HG03342 (cell line): ENCODE measurements around the gene HOXC10.

Experiments
- ATAC-seq: cut with Tn5 transposase; IDR thresholded peaks from one replicate; pipeline ENCODE4 v1.9.1; 2021; ENCODE audit warnings: mild to moderate bottlenecking, moderate library complexity; ENCODE audit not compliant: unreplicated experiment

HOXC10 gene

DNA sequence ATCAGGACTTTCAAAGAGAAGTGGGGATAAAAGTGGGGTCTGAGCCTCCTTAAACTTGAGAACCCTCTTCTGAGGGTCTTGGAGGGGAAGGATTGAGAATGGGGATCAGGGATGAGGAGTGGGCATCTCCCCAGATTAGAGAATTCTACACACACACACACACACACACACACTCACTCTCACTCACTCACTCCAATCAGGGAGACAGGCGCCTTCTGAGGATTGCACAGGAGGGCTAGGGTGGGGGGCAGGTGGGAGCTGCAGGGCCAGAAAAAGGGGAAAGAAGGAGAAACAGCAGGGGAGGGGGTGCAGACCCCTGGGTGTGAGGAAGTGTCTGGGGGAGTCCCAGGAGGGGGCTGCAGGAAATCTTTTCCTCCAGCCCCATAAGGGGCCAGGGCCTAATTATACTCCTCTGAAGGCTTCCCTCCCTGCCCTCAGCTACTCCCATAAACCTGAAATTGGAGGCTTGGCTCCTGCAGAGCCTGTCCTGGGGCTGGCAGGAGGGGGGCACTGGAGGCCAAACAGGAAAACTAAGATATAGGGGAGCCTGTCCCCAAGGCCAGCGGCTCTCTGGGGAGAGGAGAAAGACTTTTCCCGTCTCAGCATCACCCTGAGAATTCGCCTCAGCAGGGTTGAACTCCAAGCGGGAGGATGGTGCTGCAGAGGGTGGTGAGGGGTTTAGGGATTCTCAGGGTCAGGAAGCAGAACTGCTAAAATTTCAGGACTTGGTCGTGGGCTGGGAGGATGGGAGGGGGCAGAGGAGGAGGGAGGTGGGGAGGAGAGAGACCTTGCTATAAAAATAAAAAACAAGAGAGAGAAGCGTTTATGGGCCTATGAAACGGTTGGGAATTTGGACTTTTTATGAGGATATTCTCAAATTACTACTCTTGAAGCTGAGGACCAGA is 16.6 kb downstream of the HOXC10 start:
- no peak for ATAC-seq

DNA sequence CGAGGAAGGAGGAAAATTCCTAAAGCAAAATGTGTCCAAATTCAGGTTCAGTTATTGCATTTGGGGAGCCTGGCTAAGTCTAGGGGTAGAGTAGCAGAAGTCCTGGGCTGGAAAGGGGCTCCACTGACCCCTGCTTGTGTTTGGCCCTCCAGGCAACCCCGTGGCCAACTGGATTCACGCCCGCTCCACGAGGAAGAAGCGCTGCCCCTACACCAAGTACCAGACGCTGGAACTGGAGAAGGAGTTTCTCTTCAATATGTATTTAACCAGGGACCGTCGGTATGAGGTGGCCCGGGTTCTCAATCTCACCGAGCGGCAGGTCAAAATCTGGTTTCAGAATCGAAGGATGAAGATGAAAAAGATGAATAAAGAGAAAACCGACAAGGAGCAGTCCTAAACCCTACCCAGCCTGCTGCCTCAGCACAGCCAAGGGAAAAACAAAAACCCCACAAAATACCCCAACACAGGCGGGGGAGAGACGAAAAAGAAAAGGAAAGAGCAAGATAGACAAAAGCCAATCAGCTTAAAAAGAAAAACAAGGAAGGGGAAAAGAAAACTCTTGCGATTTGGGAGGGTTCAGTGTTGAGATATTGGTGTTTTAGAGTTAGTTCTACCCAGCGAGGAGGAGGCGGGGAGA is 17.4 kb downstream of the HOXC10 start:
- no peak for ATAC-seq

DNA sequence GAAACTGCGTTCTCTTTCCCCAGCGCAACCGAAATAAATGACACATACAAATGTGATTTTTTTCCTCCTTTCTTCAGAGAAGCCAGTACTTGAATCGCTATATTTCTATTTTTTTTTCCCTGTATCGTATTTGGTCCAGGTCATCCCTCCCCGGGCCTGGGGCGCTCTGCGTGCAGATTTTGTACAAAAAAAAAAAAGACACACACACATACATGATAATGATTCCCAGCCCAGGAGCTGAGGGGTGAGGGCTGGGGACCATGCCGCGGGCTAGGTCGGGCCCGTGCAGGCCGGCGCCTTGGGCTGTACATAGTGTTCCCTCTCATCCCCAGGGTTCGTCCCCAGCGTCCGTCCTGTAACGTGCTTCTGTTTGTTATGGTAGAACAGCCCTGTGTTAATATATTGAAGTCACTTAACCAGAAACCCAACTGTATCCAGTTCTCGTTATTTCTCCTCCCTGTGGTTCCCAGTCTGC is 18.0 kb downstream of the HOXC10 start:
- ATAC-seq: no peak

DNA sequence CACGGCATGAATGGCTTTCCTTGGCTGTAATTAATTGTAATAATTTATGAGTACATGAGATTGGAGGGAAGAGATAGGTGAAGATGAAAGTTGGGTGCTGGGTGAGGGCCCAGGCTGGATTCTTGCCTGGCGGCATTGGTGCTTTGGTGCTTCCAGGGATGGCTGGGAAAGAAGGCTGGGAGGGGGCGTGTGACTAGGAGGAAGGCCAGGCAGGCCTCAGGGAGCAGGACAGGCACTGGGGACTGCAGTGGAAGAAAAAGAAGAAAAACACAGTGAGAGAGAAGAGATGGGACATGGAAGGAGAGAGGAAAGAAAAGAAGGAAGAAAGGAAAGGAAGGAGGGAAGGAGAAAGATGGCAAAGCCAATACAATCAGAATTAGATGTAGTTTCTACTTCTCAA is 18.7 kb downstream of the HOXC10 start:
- no peak for ATAC-seq

DNA sequence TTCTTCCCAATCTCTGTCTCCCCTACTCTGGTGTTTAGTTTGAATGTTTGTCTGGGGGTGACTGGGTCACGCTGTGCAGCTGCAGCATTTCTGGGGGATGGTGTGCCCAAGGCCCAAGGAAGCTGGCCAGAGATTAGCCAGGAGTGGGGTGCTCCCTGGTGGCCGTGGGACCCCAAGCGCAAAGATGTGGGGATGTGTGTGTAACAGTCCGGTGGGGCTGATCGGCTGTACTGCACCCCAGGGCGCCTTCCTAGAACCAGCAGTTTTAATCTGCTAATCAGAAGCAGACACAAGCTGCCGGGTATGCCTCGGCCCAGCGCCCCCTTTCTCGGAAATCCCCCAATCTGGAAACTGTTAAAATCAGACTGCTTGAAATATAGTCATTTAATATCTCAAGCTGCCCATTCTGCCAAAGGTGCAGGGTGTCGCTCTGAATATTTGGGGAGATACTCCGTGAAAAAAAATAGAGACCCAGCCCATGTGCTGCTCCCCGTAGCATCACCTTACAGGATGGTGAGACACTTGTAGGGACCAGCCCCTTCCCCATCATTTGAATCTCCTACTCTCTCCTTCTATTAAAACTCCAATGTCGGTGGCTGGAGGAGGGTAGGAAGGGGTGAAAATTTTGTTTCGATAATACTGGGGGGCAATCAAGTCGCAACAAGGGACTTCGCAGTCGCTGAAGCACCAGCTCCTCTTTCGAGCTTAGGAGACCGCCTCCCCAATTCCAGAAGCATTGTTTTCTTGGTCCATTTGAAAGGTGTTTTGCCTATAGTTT is 19.3 kb downstream of the HOXC10 start:
- ATAC-seq: no peak

DNA sequence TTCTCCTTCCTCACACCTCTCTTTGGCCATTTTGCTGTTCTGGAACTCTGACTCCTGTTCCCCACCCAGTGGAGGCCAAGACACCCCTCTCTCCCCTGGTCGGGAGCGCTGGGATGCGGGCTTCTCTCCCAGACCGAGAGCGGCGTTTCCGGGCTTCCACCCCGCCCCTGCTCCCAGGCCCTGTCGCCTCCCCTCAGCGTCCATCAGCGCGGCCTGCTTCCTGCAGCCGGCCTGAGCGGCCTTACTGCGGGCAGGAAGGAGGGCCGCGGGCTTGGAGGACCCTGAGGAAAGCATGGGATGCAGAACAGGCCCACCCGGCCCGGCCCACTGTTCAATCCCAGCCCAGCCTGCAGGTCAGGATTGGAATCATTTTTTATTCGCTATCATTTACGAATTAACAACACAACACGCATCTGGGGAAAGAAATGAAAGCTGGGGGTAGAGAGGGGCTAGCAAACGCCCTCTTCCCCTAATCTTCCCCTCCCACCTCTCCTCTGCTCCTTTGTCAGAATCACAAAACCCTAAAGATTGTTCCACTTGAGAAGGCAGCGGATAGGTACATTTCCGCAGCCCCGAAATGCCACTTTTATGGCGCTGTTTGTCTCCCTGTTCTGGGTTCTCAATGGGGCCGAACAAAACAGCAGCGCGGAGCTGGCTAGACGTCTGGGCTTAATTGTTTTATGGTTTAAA is 20.0 kb downstream of the HOXC10 start:
- no peak for ATAC-seq

DNA sequence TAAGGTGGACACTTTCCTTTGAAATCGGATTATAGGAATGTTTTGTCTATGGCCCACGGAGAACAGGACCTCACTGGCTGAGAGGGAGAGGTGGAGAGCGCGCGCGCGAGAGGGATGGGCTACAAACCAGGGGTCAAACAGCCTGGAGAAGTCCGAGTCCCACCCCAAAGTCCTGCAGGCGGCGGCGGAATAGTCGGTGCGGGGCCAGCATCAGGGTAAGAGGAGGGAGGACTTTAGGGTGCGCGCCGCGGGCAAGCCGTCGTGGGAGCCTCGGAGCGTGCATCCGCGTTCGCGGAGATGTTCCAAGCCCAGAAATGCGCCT is 20.5 kb downstream of the HOXC10 start:
- ATAC-seq: no peak

DNA sequence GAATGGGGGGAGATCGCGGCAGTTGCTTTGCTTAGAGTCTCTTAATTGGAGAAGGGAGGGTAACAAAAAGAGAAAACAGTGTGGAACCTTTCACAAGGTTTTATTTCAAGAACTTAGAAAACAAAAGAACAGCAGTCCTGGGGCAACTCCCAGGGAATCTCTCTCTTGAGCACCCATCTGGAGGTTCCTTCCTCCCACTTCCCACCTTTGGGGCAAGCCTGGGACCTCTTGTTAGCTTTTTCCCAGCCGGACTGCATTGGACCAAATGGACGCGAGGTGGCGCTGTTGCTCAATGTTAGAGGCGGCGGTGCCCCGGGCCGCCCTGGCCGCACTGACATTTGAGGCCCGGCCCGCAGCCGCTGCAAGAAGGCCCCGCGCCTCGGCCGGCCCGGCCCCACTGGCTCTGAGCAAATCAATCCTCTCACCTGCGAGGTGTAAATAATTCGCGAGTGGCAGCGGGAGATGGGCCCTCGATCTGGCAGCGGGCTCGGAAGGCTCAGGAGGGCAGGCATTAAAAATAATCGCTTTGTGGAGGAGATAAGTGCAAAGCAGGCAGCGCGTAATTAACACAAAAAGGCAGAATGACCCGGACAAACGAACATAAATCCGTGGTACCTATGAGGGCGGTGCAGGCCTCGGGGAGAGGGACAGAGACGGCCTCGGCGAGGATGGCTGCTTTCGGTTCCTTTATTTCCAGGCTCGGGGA is 21.1 kb downstream of the HOXC10 start:
- ATAC-seq: no peak

DNA sequence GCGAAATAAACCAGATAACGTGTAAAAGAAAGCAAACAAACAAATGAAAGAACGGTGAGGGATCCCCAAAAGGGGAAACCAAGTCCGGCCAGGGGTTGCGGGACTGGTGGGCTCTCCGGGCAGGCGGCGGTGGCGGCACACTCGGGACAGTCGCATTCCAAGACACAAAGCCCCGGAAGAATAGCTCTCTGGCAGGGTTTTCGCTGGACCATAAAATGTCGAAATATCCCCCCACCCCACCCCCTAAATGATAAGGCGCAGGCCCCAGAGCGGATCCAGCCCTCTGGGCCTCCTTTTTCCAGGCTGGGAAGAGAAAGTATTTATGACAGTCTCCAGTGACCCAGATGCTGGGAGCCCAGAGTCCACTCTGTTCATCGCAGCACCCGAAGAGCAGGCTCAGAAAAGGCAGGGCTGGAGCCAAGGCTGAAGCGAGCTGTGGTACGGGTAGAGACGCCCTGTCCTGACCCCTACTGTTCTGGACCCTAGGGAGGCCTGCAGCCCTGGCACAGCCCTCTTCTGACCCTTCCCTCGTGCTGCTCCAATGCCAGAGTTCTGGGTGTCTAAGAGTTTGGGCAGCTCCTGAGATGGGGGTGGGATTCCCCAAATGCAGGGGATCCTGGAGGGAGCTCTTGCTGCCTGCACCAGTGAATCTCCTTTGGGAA is 21.7 kb downstream of the HOXC10 start:
- no peak for ATAC-seq

DNA sequence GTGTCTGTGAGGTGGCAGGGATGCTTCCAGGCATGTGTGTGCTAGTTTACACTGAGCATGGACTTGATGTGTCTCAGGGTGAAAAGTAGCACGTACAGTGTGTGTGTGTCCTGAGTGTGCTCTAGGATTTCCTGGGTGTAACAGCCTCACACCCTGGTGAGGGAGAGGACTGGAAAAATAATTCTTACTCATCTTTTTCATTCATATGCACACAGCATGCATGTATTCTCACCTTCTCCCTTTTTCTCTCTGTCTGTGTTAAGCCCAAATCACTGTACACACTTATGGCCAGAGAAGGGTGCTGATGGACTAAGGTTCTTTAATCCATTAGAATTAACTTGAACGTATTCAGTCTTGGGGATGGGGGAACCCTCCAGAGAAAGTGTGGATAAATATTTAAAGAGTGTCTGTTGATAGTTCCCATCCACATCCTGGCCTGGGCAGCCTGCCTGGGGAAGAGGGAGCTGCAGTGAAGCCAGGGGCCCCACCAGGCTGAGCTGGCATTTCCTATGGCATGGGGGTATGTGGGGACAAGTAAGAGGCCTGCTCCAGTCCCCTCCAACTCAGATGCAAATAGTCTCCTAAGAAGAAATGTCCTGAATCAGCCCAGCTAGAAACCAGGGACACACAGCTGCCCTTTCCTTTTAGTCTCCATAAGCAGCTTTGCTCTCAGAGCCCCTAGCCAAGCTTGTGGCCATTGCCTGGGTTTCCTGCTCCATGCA is 22.8 kb downstream of the HOXC10 start:
- ATAC-seq: no peak

DNA sequence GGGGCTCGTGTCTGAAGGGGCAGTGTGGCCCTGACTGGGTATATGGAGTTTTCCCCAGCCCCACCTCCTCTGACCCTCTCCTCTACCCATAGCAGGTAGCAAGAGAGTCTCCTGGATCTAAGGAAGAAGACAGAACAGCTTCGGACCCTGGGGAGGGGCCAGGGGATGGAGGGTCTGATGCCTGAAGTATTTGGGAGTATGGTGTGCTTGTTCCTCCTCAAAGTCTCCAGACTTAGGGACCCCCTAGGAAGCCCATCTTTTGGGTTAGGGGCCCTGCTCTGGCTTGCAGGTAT is 23.3 kb downstream of the HOXC10 start:
- ATAC-seq: no peak

DNA sequence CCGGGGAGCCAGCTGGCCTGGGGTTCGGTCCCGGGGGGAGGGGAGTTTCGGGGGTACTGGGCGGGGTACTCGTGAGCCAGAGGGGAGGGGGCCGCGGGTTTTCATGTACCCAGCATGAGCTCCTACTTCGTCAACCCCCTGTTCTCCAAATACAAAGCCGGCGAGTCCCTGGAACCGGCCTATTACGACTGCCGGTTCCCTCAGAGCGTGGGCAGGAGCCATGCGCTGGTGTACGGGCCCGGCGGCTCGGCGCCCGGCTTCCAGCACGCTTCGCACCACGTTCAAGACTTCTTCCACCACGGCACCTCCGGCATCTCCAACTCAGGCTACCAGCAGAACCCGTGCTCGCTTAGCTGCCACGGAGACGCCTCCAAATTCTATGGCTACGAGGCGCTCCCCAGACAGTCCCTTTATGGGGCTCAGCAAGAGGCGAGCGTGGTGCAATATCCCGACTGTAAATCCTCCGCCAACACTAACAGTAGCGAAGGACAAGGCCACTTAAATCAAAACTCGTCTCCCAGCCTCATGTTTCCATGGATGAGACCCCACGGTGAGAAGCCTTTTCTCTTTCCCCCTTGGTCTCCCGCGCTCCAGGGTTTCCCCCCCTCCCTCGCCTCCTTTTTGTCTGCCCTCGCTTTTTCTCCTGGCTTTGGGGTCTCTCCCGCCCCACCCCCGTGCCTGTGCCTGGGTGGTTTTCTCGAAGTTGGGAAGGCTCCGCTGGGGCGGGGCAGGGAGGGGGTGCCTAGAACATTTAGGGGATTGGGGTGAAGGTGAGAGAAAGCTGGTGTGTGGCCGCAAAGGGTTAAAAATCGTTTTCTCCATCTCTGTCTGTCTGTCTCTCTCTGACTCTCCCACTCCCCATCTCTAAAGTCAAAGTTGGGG is 24.5 kb downstream of the HOXC10 start:
- ATAC-seq: no peak

DNA sequence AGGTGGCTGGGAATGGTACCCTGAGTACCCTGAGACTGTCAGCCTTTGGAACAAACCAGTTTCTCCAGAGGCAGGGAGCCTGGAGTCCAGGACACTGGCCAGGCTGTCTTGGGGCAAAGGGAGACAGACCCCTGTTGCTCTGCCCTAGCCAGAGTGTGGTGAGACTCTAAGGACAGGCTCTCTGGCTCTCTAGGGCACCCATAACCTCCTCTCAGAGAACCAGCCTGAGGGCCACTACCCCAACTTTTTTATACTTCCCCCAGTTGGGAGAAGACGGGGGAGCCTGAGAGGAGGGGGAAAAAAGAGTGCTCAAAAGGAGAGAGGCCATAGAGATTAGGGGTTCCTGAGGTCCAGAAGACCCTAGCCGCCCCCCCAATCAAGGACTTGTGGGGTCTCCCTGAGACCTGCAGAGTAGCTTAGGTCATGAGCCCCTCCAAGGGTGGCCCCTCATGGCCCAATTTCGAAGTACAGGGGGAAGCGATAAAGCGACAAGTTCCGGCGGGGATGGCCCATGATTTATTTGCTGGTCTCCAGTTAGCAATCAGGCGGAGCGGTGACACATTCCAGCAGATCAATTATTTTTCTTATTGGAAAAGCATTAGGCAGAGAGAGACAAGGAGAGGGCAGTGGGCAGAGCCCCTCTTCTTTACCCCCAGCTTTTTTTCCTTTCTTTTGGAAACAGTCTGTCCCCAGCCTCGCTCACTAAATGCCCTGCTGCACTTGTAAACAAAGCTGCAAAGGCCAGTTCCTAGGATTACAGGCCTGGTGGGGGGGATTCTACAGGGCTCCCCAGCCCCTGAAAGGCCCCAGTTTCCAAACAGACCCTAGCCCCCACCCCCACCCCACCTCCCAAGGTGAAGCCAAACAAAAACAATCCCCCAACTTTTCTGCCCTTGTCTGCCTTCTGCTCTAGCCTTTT is 25.4 kb downstream of the HOXC10 start:
- ATAC-seq: no peak

DNA sequence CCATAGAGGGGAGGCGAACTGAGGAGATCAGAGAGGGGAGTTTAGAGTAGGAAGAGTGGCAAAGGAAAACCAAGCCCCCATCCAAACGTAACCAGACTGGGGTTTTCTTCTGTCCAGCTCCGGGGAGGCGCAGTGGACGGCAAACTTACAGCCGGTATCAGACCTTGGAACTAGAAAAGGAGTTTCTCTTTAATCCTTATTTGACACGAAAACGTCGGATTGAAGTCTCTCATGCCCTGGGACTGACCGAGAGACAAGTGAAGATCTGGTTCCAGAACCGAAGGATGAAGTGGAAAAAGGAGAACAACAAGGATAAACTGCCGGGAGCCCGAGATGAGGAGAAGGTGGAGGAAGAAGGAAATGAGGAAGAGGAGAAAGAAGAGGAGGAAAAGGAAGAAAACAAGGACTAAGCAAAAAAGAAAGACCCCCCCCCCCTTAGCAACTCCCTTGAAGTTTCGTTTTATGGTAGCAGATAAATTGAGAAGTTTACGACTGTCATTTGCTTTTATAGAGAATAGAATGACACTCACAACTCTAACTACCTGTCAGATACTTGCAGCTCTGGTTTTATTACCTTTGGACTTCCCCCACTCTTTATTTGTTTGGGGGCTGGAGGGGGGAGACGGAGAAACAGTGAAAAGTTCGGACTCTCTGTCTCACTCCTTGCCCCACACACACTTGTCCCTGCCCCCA is 26.2 kb downstream of the HOXC10 start:
- no peak for ATAC-seq

DNA sequence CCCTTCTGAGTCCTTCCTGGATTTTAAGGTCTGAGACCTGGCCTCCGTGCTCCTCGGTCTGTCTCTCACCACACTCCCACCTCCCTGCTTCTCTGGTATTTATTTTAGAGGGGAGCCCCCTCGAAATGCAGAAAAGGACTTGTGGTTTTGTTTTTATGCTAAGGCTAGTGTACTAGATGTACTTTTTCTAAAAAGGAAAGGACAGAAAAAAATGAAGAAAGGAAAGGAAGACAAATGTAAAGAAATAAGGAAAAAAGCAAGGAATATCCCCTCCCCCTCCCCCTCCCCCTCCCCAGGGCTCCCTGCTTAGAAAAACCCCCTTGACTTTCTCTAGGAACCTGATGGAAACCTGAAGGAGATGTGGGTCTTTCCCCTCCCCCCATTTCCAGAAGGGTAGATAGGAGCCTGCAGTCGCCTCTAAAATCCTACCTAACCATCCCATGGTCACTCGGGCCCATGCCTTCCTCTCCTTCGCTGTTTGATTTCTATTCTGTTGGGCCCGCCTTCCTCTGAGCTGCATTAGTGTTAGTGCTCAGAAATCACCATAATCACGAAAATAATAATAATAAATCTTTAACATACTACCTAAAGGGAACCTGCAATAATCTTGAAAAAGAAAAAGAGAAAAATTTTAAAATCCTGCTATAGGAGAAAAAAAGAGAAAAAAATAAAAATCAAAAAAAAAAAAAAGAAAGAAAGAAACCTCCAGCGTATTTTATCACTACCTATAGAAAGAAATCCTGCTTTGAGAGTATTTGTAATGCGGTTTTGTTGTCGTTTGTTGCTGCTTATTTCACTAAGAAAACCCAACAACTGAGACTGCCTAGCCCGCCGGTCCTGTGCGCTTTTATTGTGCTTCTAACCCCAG is 27.0 kb downstream of the HOXC10 start:
- no peak for ATAC-seq
